HepG2 (cell line): ENCODE data around the gene NCOA3. TPM values are rescaled to one million over a fixed set of nuclear protein-coding genes. Genes with fewer than 3 reads are reported as not detected.

Experiments used
- ARNT2 ChIP-seq: sonication (generic); formaldehyde crosslinking; IDR thresholded peaks from 2 replicates; pipeline ENCODE4 v1.8.0; 2022; ENCODE audit warnings: mild to moderate bottlenecking, low read depth, missing genetic modification reagents, moderate library complexity
- EP300 ChIP-seq, 3 experiments: sonication (generic) in 1 of 3; formaldehyde crosslinking in 1 of 3; IDR thresholded peaks; 2 replicates each; pipeline versions ENCODE4 v1.5.1 to v1.6.1; 2011 to 2020; ENCODE audit warnings: low read depth in 2 of 3, low read length in 2 of 3, borderline replicate concordance in 1 of 3, improper control_type of control experiment in 1 of 3, mild to moderate bottlenecking in 1 of 3, missing genetic modification reagents in 1 of 3, moderate library complexity in 1 of 3
- ETV6 ChIP-seq: sonication (generic); formaldehyde crosslinking; conservative IDR thresholded peaks from 2 replicates; pipeline ENCODE4 v1.4.0; 2020; ENCODE audit warnings: missing genetic modification reagents
- IRF2 ChIP-seq: IDR thresholded peaks from 2 replicates; pipeline ENCODE4 v1.6.1; 2018; ENCODE audit warnings: missing genetic modification reagents, missing compliant biosample characterization
- KLF13 ChIP-seq: sonication (generic); formaldehyde crosslinking; IDR thresholded peaks from 2 replicates; pipeline ENCODE4 v1.4.0; 2020; ENCODE audit warnings: mild to moderate bottlenecking, missing genetic modification reagents
- KLF15 ChIP-seq: sonication (generic); formaldehyde crosslinking; IDR thresholded peaks from 2 replicates; pipeline ENCODE4 v1.8.1; 2023; ENCODE audit warnings: borderline replicate concordance, mild to moderate bottlenecking, inconsistent platforms, missing genetic modification reagents, mixed read lengths
- NR2F1 ChIP-seq, 2 experiments: fragments of 450-650 bp in 1 of 2; formaldehyde crosslinking in 1 of 2; IDR thresholded peaks; 2 replicates each; pipeline versions ENCODE4 v1.5.0 to v1.6.1; 2016 to 2020; ENCODE audit warnings: mild to moderate bottlenecking in 1 of 2, missing compliant biosample characterization in 1 of 2, missing genetic modification reagents in 1 of 2, moderate library complexity in 1 of 2
- NR2F6 ChIP-seq, 2 experiments: IDR thresholded peaks; 2 replicates each; pipeline ENCODE4 v1.6.1; 2016; ENCODE audit warnings: antibody characterized with exemption in 1 of 2, mild to moderate bottlenecking in 1 of 2
- PAX8 ChIP-seq: sonication (generic); formaldehyde crosslinking; IDR thresholded peaks from 2 replicates; pipeline ENCODE4 v1.8.0; 2022; ENCODE audit warnings: mild to moderate bottlenecking, missing genetic modification reagents, borderline replicate concordance
- PHF20 ChIP-seq: sonication (generic); formaldehyde crosslinking; IDR thresholded peaks from 2 replicates; pipeline ENCODE4 v1.5.0; 2020; ENCODE audit warnings: mild to moderate bottlenecking, missing genetic modification reagents
- POLR2A ChIP-seq, 2 experiments: IDR thresholded peaks; 2 replicates each; pipeline ENCODE4 v1.6.1; 2011; ENCODE audit warnings: low read depth in 2 of 2, low read length in 2 of 2, mild to moderate bottlenecking in 1 of 2, moderate library complexity in 1 of 2; ENCODE audit not compliant: insufficient read depth in 1 of 2
- RARA ChIP-seq: IDR thresholded peaks from 2 replicates; pipeline ENCODE4 v1.6.1; 2016; ENCODE audit warnings: missing genetic modification reagents, missing compliant biosample characterization
- RFX1 ChIP-seq: fragments of 450-650 bp; IDR thresholded peaks from 2 replicates; pipeline ENCODE4 v1.6.1; 2017
- TEAD3 ChIP-seq: optimal IDR thresholded peaks from 2 replicates; pipeline ENCODE3; 2016; ENCODE audit warnings: borderline replicate concordance
- TRIM24 ChIP-seq: sonication (generic); formaldehyde crosslinking; IDR thresholded peaks from 2 replicates; pipeline ENCODE4 v1.8.0; 2022; ENCODE audit warnings: mild to moderate bottlenecking, missing genetic modification reagents
- ZBTB42 ChIP-seq: sonication (generic); formaldehyde crosslinking; IDR thresholded peaks from 2 replicates; pipeline ENCODE4 v1.5.0; 2020; ENCODE audit warnings: mild to moderate bottlenecking, missing genetic modification reagents
- ZNF143 ChIP-seq: sonication (generic); formaldehyde crosslinking; IDR thresholded peaks from 2 replicates; pipeline ENCODE4 v1.4.0; 2020; ENCODE audit warnings: missing genetic modification reagents
- ZNF160 ChIP-seq: sonication (generic); formaldehyde crosslinking; IDR thresholded peaks from 2 replicates; pipeline ENCODE4 v1.8.0; 2022; ENCODE audit warnings: mild to moderate bottlenecking, inconsistent platforms, missing genetic modification reagents
- ZNF230 ChIP-seq: sonication (generic); formaldehyde crosslinking; IDR thresholded peaks from 2 replicates; pipeline ENCODE4 v1.4.0; 2020; ENCODE audit warnings: mild to moderate bottlenecking, missing genetic modification reagents
- ZNF335 ChIP-seq: sonication (generic); formaldehyde crosslinking; IDR thresholded peaks from 2 replicates; pipeline ENCODE4 v1.4.0; 2020; ENCODE audit warnings: missing genetic modification reagents
- ZNF34 ChIP-seq: sonication (generic); formaldehyde crosslinking; IDR thresholded peaks from 2 replicates; pipeline ENCODE4 v1.4.0; 2020; ENCODE audit warnings: mild to moderate bottlenecking, missing genetic modification reagents, borderline replicate concordance
- ZNF547 ChIP-seq: sonication (generic); formaldehyde crosslinking; IDR thresholded peaks from 2 replicates; pipeline ENCODE4 v1.5.1; 2020; ENCODE audit warnings: mild to moderate bottlenecking, missing genetic modification reagents
- ZNF629 ChIP-seq: sonication (generic); formaldehyde crosslinking; conservative IDR thresholded peaks from 2 replicates; pipeline ENCODE4 v1.5.0; 2020; ENCODE audit warnings: missing genetic modification reagents
- ZNF670 ChIP-seq: sonication (generic); formaldehyde crosslinking; IDR thresholded peaks from 2 replicates; pipeline ENCODE4 v1.8.0; 2022; ENCODE audit warnings: mild to moderate bottlenecking, missing genetic modification reagents, borderline replicate concordance
- ZSCAN25 ChIP-seq: sonication (generic); formaldehyde crosslinking; IDR thresholded peaks from 2 replicates; pipeline ENCODE4 v1.8.0; 2022; ENCODE audit warnings: mild to moderate bottlenecking, missing genetic modification reagents
- polyA plus RNA-seq, 8 experiments: library from polyadenylated mRNA; depleted of rRNA in 3 of 8; stranded (reverse) in 7 of 8; unstranded in 1 of 8; fragments of >200 nt; fragmentation: Illumina TruSeq in 4 of 8; extraction: Trizol in 4 of 8; gene quantifications; 2 replicates each; pipeline versions ENCODE4 v1.2.1 to v1.2.3, GENCODE V29; 2011 to 2016; ENCODE audit warnings: low read depth in 4 of 8, missing spikeins in 1 of 8, mixed read lengths in 1 of 8; ENCODE audit not compliant: insufficient read depth in 1 of 8
- total RNA-seq, 5 experiments: library from RNA; depleted of rRNA; stranded (reverse); fragments of >200 nt; fragmentation: Illumina TruSeq; extraction: Trizol; gene quantifications; 2 replicates each; pipeline ENCODE4 v1.2.3, GENCODE V29; 2016; ENCODE audit warnings: low read depth in 1 of 5
- TF ChIP-seq, protein P1 (sequence below): IDR thresholded peaks from 2 replicates; pipeline ENCODE4 v1.6.1; 2016; ENCODE audit warnings: missing genetic modification reagents, missing compliant biosample characterization
- TF ChIP-seq, protein P2 (sequence below): IDR thresholded peaks from 2 replicates; pipeline ENCODE4 v1.6.1; 2016; ENCODE audit warnings: control low read depth
- TF ChIP-seq, protein P3 (sequence below): sonication (generic); formaldehyde crosslinking; IDR thresholded peaks from 2 replicates; pipeline ENCODE4 v1.4.0; 2020; ENCODE audit warnings: missing genetic modification reagents

NCOA3 gene
- total and polyA plus RNA-seq, 2 of the 13 experiments (the other 11 are each of a cell fraction or from before 2014, with no cell fraction given) = 35.0 to 56.8 TPM

DNA sequence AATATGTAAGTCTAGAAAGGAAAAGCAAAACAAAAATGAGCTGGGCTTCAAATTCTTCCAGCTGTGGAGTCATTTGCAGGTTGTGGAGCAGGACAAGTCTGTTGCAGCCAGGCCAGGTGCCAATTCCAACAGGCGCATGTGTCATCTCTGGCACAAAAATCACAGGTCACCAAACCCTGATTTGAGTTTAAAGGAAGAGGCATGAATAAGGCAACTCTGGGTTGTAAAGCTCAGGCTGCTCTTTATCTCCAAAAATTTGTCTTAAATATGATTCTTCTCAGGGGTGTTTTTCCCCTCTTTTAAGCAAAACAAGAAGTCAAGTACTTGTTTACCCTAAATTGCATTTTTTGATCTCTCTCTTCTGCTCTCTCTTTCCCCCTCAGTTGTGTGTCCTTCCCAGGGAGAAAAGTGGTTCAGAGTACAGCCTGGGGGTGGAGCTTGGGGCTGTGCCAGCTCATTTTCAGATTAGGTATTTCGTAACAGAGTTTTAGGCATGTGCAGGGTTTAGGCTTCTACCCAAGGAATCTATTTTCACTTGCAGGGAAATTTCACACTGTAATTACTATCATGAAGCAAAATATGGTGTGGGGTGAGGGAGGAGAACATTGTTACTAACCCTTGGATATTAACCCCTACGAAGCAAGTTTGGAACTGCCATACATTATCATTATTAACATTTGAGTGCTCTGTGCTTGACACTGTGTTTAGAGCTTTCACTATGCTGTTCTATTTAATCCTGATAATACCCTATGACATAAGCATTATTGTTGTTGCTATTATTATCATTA lies 8.3 kb upstream of the NCOA3 start (continued):
- TF ChIP-seq KLF15 (CRISPR knock-in tag) = peak; percentile 28; the same call in 1 of the 2 replicates
- TF ChIP-seq ETV6 (CRISPR knock-in tag) = peak; percentile 70; the same call in 1 of the 2 replicates
- TF ChIP-seq POLR2A (IDR thresholded peaks at IDR 0.05; ENCODE audit: insufficient read depth in 1 of 2, low read depth in 2 of 2, low read length in 2 of 2) = peak; percentile 40 to 51; a peak in 1 of 4 replicates
- TF ChIP-seq ZNF335 (CRISPR knock-in tag) = no peak
- TF ChIP-seq RFX1 = no peak
- TF ChIP-seq NR2F1 (CRISPR knock-in tag; IDR thresholded peaks at IDR 0.05) = peak in 1 of 2 experiments; percentile 18; a peak in 1 of 4 replicates
- peak; percentile 83 for TF ChIP-seq IRF2 (CRISPR knock-in tag)
- no peak for TF ChIP-seq ZNF629 (CRISPR knock-in tag)
- no peak for TF ChIP-seq TRIM24 (CRISPR knock-in tag)
- TF ChIP-seq ZNF160 (CRISPR knock-in tag) = 0 out of 2 replicates have a peak, but pooled peaks have one; percentile 7
- peak; percentile 58 for TF ChIP-seq NR2F6 (IDR thresholded peaks at IDR 0.05)
- TF ChIP-seq NR2F6 (CRISPR knock-in tag; IDR thresholded peaks at IDR 0.05) = peak; percentile 44; the same call in 1 of the 2 replicates
- TF ChIP-seq, protein P1, sequence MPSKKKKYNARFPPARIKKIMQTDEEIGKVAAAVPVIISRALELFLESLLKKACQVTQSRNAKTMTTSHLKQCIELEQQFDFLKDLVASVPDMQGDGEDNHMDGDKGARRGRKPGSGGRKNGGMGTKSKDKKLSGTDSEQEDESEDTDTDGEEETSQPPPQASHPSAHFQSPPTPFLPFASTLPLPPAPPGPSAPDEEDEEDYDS (CRISPR knock-in tag) = peak; percentile 84
- TF ChIP-seq RARA = peak; percentile 64
- TF ChIP-seq ZSCAN25 (CRISPR knock-in tag) = peak; percentile 28; the same call in 1 of the 2 replicates
- TF ChIP-seq PAX8 = no peak
- no peak for TF ChIP-seq ZNF143 (CRISPR knock-in tag)
- peak; percentile 15 to 84; a peak in 2 of 4 replicates for TF ChIP-seq EP300 (IDR thresholded peaks at IDR 0.05; ENCODE audit: low read depth in 2 of 2, low read length in 2 of 2)
- TF ChIP-seq EP300 (CRISPR knock-in tag; IDR thresholded peaks at IDR 0.05; ENCODE audit: borderline replicate concordance) = peak; percentile 56
- no peak for TF ChIP-seq KLF13 (CRISPR knock-in tag)
- TF ChIP-seq, protein P2, sequence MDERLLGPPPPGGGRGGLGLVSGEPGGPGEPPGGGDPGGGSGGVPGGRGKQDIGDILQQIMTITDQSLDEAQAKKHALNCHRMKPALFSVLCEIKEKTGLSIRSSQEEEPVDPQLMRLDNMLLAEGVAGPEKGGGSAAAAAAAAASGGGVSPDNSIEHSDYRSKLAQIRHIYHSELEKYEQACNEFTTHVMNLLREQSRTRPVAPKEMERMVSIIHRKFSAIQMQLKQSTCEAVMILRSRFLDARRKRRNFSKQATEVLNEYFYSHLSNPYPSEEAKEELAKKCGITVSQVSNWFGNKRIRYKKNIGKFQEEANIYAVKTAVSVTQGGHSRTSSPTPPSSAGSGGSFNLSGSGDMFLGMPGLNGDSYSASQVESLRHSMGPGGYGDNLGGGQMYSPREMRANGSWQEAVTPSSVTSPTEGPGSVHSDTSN (CRISPR knock-in tag) = no peak
- no peak for TF ChIP-seq ZNF547
- no peak for TF ChIP-seq TEAD3 (CRISPR knock-in tag)
- peak; percentile 60; the same call in 1 of the 2 replicates for TF ChIP-seq ZNF230 (CRISPR knock-in tag)
- TF ChIP-seq ZNF670 = no peak
- TF ChIP-seq, protein P3, sequence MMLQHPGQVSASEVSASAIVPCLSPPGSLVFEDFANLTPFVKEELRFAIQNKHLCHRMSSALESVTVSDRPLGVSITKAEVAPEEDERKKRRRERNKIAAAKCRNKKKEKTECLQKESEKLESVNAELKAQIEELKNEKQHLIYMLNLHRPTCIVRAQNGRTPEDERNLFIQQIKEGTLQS (CRISPR knock-in tag) = no peak
- TF ChIP-seq ARNT2 = no peak; the same call in 1 of the 2 replicates
- TF ChIP-seq PHF20 = no peak
- TF ChIP-seq ZNF34 (CRISPR knock-in tag) = no peak
- TF ChIP-seq ZBTB42 (CRISPR knock-in tag) = no peak
